NB4 (cell line): ENCODE data around the gene ZNF518A.
"Not testable (repeated sequence)": the region's sequence is repeated elsewhere in the genome, so short reads cannot be mapped to it uniquely, and the experiment has no call there.

Experiments
- DNase-seq: peaks from one replicate; pipeline ENCODE4 v3.0.0; 2010; ENCODE audit warnings: low read depth
- H3K4me3 ChIP-seq: one replicate; pipeline ENCODE4 v1.5.1; 2011; ENCODE audit warnings: mild to moderate bottlenecking, low read depth, low read length, moderate library complexity
- CTCF ChIP-seq: IDR thresholded peaks from one replicate; pipeline ENCODE4 v1.5.1; 2012; ENCODE audit warnings: low read depth, low read length
- MAX ChIP-seq: IDR thresholded peaks from 2 replicates; pipeline ENCODE4 v1.6.1; 2011; ENCODE audit warnings: low read depth, low read length
- MYC ChIP-seq: IDR thresholded peaks from 2 replicates; pipeline ENCODE4 v1.6.1; 2011; ENCODE audit warnings: low read depth, low read length
- POLR2A ChIP-seq: IDR thresholded peaks from 2 replicates; pipeline ENCODE4 v1.6.1; 2011; ENCODE audit warnings: mild to moderate bottlenecking; ENCODE audit not compliant: insufficient read length; ENCODE audit errors: extremely low read depth

Gene ZNF518A

GRCh38 chr10:96172666-96173065 is 42.6 kb downstream of the ZNF518A start:
- TF ChIP-seq CTCF: no peak
- TF ChIP-seq MYC: no peak
- TF ChIP-seq POLR2A: no peak
- TF ChIP-seq MAX: no peak
- no peak for DNase-seq
- H3K4me3 ChIP-seq: no peak overlapping the region

- DNase-seq: no peak
- TF ChIP-seq POLR2A: no peak
- TF ChIP-seq CTCF: no peak
- no peak for TF ChIP-seq MYC
- no peak for TF ChIP-seq MAX
- no peak overlapping the region for H3K4me3 ChIP-seq
These were observed 46.9 kb downstream of the ZNF518A start for GRCh38 chr10:96176985-96177384.

- no peak overlapping the region for H3K4me3 ChIP-seq
- no peak for TF ChIP-seq MYC
- TF ChIP-seq POLR2A: no peak
- TF ChIP-seq MAX: no peak
- TF ChIP-seq CTCF: no peak
- no peak for DNase-seq
These were observed 58.3 kb downstream of the ZNF518A start for GRCh38 chr10:96188421-96188820.

- no peak overlapping the region for H3K4me3 ChIP-seq
- no peak for DNase-seq
- TF ChIP-seq MYC (no peak), CTCF (no peak), POLR2A (no peak)
These were observed 58.8 kb downstream of the ZNF518A start for GRCh38 chr10:96188916-96189315.

- H3K4me3 ChIP-seq, DNase-seq: not testable (repeated sequence)
These were observed 59.4 kb downstream of the ZNF518A start for GRCh38 chr10:96189505-96189904.

- DNase-seq: no peak
- H3K4me3 ChIP-seq: no peak overlapping the region
- TF ChIP-seq MYC (no peak), MAX (no peak), CTCF (no peak), POLR2A (no peak)
These were observed 71.4 kb downstream of the ZNF518A start for GRCh38 chr10:96201525-96201924.
